Upper lobe of left lung (tissue), 6 donors: Measurements from ENCODE around the gene SORCS3. TPM values are rescaled to one million over a fixed set of nuclear protein-coding genes. Genes with fewer than 3 reads are reported as not detected.
A peak's percentile ranks its signal among the peaks of the same experiment; 100 is the strongest.

ENCODE experiments used
- ATAC-seq, 2 donors: fragments of 200-7000 bp; cut with Tn5 transposase; one replicate each; pipeline ENCODE4 v1.9.1; 2022; ENCODE audit warnings: mild to moderate bottlenecking in 2 of 2, moderate library complexity in 2 of 2; ENCODE audit not compliant: low FRiP score in 2 of 2
- DNase-seq, 2 donors: peaks; one replicate each; pipeline ENCODE4 v3.0.0-alpha.2; 2019 to 2020
- H3K27ac ChIP-seq, 4 donors: fragments of 200-600 bp; sonication (generic); one replicate each; pipeline ENCODE4 v1.5.1; 2016 to 2019
- H3K27me3 ChIP-seq, 4 donors: fragments of 200-600 bp; sonication (generic); one replicate each; pipeline ENCODE4 v1.5.1; 2017 to 2019
- H3K36me3 ChIP-seq, 4 donors: fragments of 200-600 bp; sonication (generic); one replicate each; pipeline ENCODE4 v1.5.1; 2016 to 2019
- H3K4me1 ChIP-seq, 4 donors: fragments of 200-600 bp; sonication (generic); one replicate each; pipeline ENCODE4 v1.5.1; 2018 to 2019
- H3K4me3 ChIP-seq, 4 donors: fragments of 200-600 bp; sonication (generic); one replicate each; pipeline ENCODE4 v1.5.1; 2017 to 2019; ENCODE audit warnings: mild to moderate bottlenecking in 2 of 4, moderate library complexity in 1 of 4
- H3K9me3 ChIP-seq, 4 donors: fragments of 200-600 bp; sonication (generic); one replicate each; pipeline ENCODE4 v1.5.1; 2018 to 2019
- EP300 ChIP-seq, 4 donors: sonication (generic); formaldehyde crosslinking; IDR thresholded peaks; one replicate each; pipeline ENCODE4 v1.5.1; 2017; ENCODE audit warnings: antibody characterized with exemption in 4 of 4, control low read depth in 2 of 4
- POLR2A ChIP-seq, 4 donors: fragments of 450-650 bp; IDR thresholded peaks; one replicate each; pipeline ENCODE4 v1.5.1; 2016 to 2017; ENCODE audit warnings: antibody characterized with exemption in 4 of 4, mild to moderate bottlenecking in 2 of 4
- POLR2AphosphoS5 ChIP-seq, 2 donors: sonication (generic); formaldehyde crosslinking; IDR thresholded peaks; one replicate each; pipeline ENCODE4 v1.5.1; 2017; ENCODE audit warnings: antibody characterized with exemption in 2 of 2
- WGBS, 2 donors: methylation state at CpG; one replicate each; pipeline ENCODE4 v1.1.5; 2017 to 2018; 5-methylcytosine and 5-hydroxymethylcytosine counted together
- total RNA-seq, 6 donors: library from RNA; depleted of rRNA in 4 of 6; stranded (reverse); fragments of >200 nt in 4 of 6; gene quantifications; one replicate each; pipeline versions ENCODE4 v1.1.0 to v1.2.1, GENCODE V29; 2016 to 2021
- TF ChIP-seq, protein P1 (sequence below), 6 experiments: fragments of 450-650 bp in 4 of 6; fragments of 200-600 bp in 2 of 6; sonication (generic) in 2 of 6; IDR thresholded peaks; one replicate each; pipeline ENCODE4 v1.5.1; 2016 to 2019; ENCODE audit warnings: antibody characterized with exemption in 6 of 6
- donor health status: DM: no; HTN: no; CAD: no; lungs with moderate emphysema.
- donor health status: DM: no; HTN: yes; CAD: no; lungs with severe emphysema.

SORCS3 gene
- total RNA-seq, 6 donors from 2014 or later: not detected

DNA sequence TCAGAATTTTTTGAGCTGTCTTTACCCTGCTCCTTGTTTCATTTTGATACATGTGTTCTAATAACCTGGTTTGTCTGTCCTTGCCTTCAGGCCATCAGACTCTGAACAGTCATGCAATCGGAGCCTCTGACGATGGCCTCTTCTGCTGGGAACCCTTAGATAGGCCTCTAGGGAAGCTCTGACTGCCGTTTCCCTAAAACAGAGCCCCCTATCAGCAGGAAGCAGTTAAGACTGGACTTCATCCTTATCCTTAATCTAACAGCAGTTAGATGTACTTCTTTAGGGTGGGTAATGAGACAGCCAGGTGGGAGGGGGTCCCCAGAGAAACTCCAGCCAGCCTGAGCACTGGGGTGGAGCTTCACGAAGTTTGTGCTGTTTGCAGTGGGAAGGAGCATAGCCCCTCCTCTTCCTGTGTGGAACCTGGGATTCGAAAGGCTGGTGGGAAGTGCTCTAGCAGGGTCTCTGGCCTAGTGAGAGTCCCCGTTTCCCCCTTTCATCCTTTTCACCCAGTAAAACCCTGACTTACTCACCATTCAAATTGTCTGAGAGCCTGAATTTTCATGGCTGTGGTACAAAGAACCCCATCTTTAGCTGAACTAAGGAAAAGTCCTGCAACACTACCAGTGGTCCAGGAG is 28.4 kb upstream of the SORCS3 start:
- no peak for DNase-seq
- WGBS, 2 donors: 40 to 58% methylated on average over 6 of the region's 6 CpGs
- Histone ChIP-seq H3K4me3 (no peak overlapping the region), H3K36me3 (no peaks in the 10 kb centered on the region), H3K4me1 (no peaks in the 10 kb centered on the region), H3K27ac (no peak overlapping the region), H3K27me3 (no peaks in the 10 kb centered on the region), H3K9me3 (peaks cover 0 to 10% (median 4%) of the 10 kb centered on the region in 4 donors)
- TF ChIP-seq POLR2AphosphoS5 (IDR thresholded peaks at IDR 0.05) (no peak), EP300 (IDR thresholded peaks at IDR 0.05) (no peak), POLR2A (IDR thresholded peaks at IDR 0.05) (no peak)
- TF ChIP-seq, protein P1, sequence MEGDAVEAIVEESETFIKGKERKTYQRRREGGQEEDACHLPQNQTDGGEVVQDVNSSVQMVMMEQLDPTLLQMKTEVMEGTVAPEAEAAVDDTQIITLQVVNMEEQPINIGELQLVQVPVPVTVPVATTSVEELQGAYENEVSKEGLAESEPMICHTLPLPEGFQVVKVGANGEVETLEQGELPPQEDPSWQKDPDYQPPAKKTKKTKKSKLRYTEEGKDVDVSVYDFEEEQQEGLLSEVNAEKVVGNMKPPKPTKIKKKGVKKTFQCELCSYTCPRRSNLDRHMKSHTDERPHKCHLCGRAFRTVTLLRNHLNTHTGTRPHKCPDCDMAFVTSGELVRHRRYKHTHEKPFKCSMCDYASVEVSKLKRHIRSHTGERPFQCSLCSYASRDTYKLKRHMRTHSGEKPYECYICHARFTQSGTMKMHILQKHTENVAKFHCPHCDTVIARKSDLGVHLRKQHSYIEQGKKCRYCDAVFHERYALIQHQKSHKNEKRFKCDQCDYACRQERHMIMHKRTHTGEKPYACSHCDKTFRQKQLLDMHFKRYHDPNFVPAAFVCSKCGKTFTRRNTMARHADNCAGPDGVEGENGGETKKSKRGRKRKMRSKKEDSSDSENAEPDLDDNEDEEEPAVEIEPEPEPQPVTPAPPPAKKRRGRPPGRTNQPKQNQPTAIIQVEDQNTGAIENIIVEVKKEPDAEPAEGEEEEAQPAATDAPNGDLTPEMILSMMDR (IDR thresholded peaks at IDR 0.05): no peak
- ATAC-seq: no peak

- 78 to 79% methylated on average over 2 of the region's 2 CpGs for WGBS, 2 donors
- no peak overlapping the region for H3K4me3 ChIP-seq
Measured at GRCh38 chr10:104613406-104613805, 27.7 kb upstream of the SORCS3 start.

DNA sequence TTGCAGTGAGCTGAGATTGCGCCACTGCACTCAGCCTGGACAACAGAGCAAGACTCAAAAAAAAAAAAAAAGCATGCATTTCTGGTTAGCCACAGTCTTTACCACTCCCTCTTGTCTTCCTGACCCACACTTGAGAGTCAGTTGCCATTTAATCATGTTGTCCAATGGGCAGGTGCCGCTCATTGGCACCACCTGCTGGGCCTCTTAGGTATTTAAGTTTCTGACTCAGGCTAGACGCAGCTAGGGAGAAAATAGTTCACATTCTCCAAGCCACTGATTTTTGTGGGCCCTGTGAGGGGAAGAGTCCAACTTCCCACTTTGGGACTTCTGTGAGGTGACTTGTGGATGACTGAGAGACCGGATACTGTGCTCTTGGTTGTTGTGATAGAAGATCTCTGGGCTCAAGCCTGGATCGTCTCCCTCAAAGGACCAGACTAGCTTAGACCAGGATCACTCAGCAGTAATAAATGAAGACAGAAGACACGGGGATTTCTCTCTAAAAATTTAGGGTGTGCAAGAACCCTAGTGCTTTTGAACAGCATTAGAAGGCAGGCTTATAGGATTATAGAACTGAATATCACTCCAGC is 26.8 kb upstream of the SORCS3 start:
- Histone ChIP-seq H3K36me3 (no peaks in the 10 kb centered on the region), H3K4me3 (no peak overlapping the region), H3K9me3 (no peaks in the 10 kb centered on the region), H3K4me1 (no peaks in the 10 kb centered on the region), H3K27me3 (no peaks in the 10 kb centered on the region), H3K27ac (no peak overlapping the region)
- ATAC-seq: no peak
- 76 to 79% methylated on average over 6 of the region's 6 CpGs for WGBS, 2 donors
- no peak for DNase-seq
- no peak for TF ChIP-seq POLR2AphosphoS5 (IDR thresholded peaks at IDR 0.05)
- TF ChIP-seq, protein P1 (IDR thresholded peaks at IDR 0.05): peak in 3 of 6 experiments; percentile 15 to 16 (median 16)

More at GRCh38 chr10:104613406-104613805, 27.7 kb upstream of the SORCS3 start:
- Histone ChIP-seq H3K9me3 (peaks cover 0 to 2% (median under 1%) of the 10 kb centered on the region in 4 donors), H3K27ac (no peak overlapping the region), H3K36me3 (no peaks in the 10 kb centered on the region), H3K4me1 (no peaks in the 10 kb centered on the region), H3K27me3 (no peaks in the 10 kb centered on the region)
- ATAC-seq: no peak
- TF ChIP-seq POLR2AphosphoS5 (IDR thresholded peaks at IDR 0.05) (no peak), POLR2A (IDR thresholded peaks at IDR 0.05) (no peak), EP300 (IDR thresholded peaks at IDR 0.05) (no peak)
- TF ChIP-seq, protein P1 (IDR thresholded peaks at IDR 0.05): no peak
- no peak for DNase-seq

DNA sequence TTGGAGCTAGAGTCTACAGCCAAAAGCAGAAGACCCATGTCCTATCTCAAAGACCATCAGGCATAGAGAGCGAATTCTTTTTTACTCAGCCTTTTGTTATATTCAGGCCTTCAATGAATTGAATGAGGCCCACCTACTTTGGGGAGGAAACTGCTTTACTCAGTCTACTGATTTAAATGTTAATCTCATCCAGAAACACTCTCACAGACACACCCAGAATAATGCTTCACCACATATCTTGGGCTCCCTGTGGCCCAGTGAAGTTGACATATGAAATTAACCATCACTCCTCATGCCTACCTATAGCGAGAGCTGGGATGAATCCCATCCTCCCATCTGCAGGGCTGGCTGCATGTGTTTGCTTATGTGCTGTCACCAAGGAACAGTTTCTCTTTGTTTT is 26.0 kb upstream of the SORCS3 start:
- H3K27ac ChIP-seq: no peak overlapping the region

More for the DNA sequence above, 26.0 kb upstream of the SORCS3 start:
- H3K4me3 ChIP-seq: no peak overlapping the region
- no peaks in the 10 kb centered on the region for H3K36me3 ChIP-seq
- WGBS, 2 donors: 79 to 90% methylated on average over 2 of the region's 2 CpGs
- H3K9me3 ChIP-seq: no peaks in the 10 kb centered on the region
- no peaks in the 10 kb centered on the region for H3K27me3 ChIP-seq
- H3K4me1 ChIP-seq: no peaks in the 10 kb centered on the region
- no peak for DNase-seq
- ATAC-seq: no peak
- TF ChIP-seq POLR2A (IDR thresholded peaks at IDR 0.05): no peak
- no peak for TF ChIP-seq POLR2AphosphoS5 (IDR thresholded peaks at IDR 0.05)
- TF ChIP-seq, protein P1 (IDR thresholded peaks at IDR 0.05): no peak
- no peak for TF ChIP-seq EP300 (IDR thresholded peaks at IDR 0.05)
